Stimulated activated CD4-positive, alpha-beta T cell treated with anti-CD3 and anti-CD28 coated beads, Interleukin-12 subunit alpha, Interleukin-12 subunit beta, amount 100 ng/mL, for 4 hours (primary cell): ENCODE data around the gene CCDC7.
"Not testable (repeated sequence)": the region's sequence is repeated elsewhere in the genome, so short reads cannot be mapped to it uniquely, and the experiment has no call there.

ENCODE experiments used
- DNase-seq: peaks from one replicate; pipeline ENCODE4 v3.0.0-alpha.2; 2020

Gene CCDC7

GRCh38 chr10:32890444-32890843 lies 444.5 kb downstream of the CCDC7 start:
- no peak for DNase-seq

DNA sequence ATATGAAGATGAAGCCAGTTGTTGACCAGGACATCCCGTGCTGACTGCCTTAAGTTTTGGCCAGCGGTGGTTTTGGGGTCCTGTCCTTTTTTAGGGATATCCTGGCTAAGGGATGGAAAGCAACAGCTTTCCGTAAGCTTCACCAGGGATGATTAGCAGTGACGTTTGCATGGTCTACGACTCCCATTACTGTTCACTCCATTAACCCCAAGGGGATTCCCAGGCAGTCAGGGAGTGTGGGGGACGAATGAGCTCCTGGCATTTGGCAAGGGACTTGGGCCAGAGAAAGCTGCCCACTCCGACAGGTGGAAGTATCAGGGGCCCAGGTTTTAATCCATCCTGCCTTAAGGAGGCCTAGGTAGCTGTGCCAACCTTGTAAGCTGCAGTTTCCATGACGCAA lies 445.3 kb downstream of the CCDC7 start:
- no peak for DNase-seq

DNA sequence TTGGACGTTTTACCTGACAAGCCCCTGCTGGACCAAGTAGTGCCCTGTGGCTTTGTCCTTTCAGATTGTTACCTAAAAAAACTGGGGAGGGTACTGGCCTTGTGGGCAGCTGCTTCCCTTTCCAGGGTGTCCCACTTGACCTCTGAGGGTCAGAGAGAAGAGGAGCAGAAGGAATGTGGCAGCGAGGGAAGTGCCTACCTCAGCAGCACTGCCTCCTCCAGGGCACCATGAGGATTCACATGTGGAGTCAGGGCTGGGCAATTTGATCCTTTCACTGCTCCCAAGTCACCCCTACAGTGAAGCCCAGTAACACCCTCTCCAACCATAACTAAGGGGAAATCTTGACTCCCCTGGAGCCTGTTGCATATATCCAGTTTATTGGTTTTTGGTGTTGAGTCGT lies 447.5 kb downstream of the CCDC7 start:
- DNase-seq: no peak

GRCh38 chr10:32893916-32894664 lies 448.1 kb downstream of the CCDC7 start:
- DNase-seq: no peak

- not testable (repeated sequence) for DNase-seq
Observed at GRCh38 chr10:32895200-32895968, 449.4 kb downstream of the CCDC7 start.

DNA sequence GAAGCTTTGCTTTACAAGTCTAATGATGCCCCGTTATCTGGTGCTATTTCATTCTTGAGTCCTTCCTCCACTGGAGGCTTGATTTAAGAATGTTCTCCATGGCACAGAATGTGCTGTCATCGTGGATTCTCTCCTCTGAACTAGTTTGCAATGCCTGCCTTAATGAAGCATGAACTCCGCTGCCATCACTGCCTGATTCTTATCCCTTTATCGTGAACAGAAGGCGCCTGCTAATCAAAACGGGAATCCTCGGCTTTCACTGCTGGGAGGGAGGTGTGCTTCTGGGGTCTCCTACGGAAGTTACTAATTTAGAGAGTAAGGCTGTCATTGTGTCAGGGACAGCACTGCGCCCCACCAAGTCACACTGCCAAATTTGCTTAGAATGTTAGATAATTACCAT lies 455.9 kb downstream of the CCDC7 start:
- no peak for DNase-seq

GRCh38 chr10:32905466-32905865 lies 459.5 kb downstream of the CCDC7 start:
- DNase-seq: no peak

GRCh38 chr10:32906595-32906994 lies 460.7 kb downstream of the CCDC7 start:
- DNase-seq: no peak

- DNase-seq: no peak
Observed at GRCh38 chr10:32909456-32909855, 463.5 kb downstream of the CCDC7 start.

DNA sequence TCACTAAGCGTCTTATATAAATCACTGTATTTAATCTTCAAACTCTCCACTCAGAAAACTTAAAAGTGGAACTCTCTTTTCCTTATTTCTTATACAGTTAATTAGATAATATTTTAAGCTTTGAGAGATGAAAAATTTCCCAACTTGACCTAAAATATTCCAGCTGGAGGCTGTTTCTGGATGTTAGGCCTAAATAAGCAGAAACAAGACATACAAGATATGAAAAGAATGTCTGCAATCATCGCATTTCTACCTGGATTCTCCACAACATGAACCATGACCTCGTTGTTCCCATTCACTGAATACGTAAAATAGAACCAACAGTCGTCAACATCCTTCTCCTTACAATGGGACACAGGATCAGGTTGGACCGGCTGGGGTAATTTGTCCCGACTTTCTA lies 464.0 kb downstream of the CCDC7 start:
- DNase-seq: not testable (repeated sequence)

- no peak for DNase-seq
Observed at GRCh38 chr10:32911285-32912016, 465.5 kb downstream of the CCDC7 start.

DNA sequence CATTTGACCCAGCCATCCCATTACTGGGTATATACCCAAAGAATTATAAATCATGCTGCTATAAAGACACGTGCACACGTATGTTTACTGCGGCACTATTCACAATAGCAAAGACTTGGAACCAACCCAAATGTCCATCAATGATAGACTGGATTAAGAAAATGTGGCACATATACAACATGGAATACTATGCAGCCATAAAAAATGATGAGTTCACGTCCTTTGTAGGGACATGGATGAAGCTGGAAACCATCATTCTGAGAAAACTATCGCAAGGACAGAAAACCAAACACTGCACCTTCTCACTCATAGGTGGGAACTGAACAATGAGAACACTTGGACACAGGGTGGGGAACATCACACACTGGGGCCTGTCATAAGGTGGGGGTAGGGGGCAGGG lies 471.9 kb downstream of the CCDC7 start:
- DNase-seq: not testable (repeated sequence)

GRCh38 chr10:32922170-32922569 lies 476.2 kb downstream of the CCDC7 start:
- DNase-seq: no peak

DNA sequence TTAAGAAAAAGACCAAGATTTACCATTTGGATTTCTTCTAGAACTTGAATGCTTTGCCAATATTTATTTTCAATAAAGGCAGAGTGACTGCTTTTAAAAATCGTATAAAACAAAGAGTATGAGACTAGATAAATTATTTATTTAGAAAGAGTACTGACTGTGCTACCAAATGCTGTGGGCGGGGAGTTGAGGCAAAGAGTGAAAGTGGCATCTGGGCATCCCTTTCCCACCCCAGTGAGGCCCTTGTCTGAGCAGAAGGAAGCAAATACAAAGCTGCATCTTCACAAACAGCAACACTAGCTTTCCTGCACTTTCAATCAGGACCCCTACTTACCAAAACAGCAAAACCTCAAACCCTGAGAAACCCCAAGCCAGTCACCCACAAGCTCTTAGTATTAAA lies 477.2 kb downstream of the CCDC7 start:
- no peak for DNase-seq

DNA sequence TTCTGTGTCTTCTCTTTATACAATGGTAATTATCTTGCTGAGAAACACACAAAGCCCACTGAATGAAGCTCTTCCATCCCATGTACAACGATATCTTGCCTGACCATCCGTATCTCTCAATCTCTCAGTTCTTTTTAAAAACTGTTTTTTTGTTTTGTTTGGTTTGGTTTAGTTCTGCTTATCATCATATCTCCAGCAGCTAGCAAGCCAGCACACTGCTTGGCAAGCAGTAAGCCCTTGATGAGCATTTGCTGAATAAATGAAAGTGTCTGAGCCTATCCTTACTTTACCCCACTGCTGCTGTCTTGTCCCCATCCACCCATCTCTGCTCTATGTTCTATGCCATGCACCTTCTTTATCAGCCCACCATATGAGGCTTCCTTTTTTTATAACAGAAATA lies 477.9 kb downstream of the CCDC7 start:
- no peak for DNase-seq
